Measurements from ENCODE around the gene UBC. TPM values are rescaled to one million over a fixed set of nuclear protein-coding genes. Genes with fewer than 3 reads are reported as not detected.

Gene UBC
- total and polyA plus RNA-seq, 4 donors = 1,113 to 1,682 (median 1,303) TPM

GRCh38 chr12:124917135-124917840, 2.8 kb upstream of the UBC start:
- DNase-seq (peak; percentile 99 to 100 (median 100)), ATAC-seq (ENCODE audit: insufficient read depth, low FRiP score) (peak; percentile 67)
- no peaks in the 10 kb centered on the region for H3K9me3 ChIP-seq (ENCODE audit: control insufficient read depth in 4 of 4, insufficient read depth in 3 of 4, low read length in 3 of 4)
- no peak for TF ChIP-seq CTCF (IDR thresholded peaks at IDR 0.05; ENCODE audit: control extremely low read depth, extremely low read depth)
- H3K4me3 ChIP-seq = no peak overlapping the region
- peaks cover 7 to 44% (median 21%) of the 10 kb centered on the region in 5 donors for H3K4me1 ChIP-seq (ENCODE audit: control insufficient read depth in 5 of 5, insufficient read depth in 5 of 5, low read length in 5 of 5)
- 0% methylated on average over 19 of the region's 19 CpGs for WGBS, 2 donors
- peak overlapping the region; percentile 99 for H3K27ac ChIP-seq (ENCODE audit: low read depth in 1 of 2, low read length in 1 of 2)
- peak overlapping the region in 1 of 2 donors; percentile 90 for H3K9ac ChIP-seq (ENCODE audit: insufficient read depth in 1 of 2, low read length in 2 of 2)
- no peaks in the 10 kb centered on the region for H3K27me3 ChIP-seq (ENCODE audit: control insufficient read depth in 3 of 3, insufficient read depth in 3 of 3, low read length in 2 of 3)
- peaks cover 0 to 15% (median 7%) of the 10 kb centered on the region in 4 donors for H3K36me3 ChIP-seq (ENCODE audit: control insufficient read depth in 4 of 4, insufficient read depth in 4 of 4, low read length in 4 of 4)

DNA sequence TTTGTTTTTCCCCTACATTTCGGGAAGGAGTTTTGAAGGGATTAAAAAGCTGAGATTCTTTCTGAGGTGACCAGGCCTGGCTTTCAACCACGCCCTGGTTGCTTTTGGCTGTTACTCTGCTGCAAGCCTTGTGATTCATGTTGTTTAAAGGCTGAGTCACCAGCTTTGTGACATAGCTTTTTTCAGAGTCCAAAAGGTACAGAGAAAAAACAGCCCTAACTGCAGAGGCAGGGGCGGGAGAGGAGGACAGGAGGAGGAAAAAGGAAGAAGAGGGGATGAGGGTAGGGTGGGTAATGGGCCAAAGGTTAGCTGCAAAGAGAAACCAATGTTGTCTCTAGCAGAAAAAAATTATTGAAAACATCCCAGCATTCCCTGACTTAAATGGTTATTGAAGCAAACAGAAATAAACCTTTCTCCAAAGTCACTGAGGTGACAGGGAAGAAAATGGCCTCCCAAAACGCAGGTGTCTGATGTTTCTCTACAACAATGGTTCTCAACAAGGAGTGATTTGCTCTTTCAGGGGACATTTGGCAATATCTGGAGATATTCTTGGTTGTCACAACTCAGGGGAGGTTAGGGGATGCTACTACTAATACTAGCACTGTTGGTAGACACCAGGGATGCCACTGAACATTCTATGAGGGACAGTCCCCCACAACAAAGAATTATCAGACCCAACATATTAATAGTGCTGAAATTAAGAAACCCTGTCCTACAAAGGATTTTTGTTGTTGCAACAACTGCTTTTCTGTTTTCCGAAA, 2.1 kb upstream of the UBC start:
- 11 to 19% methylated on average over 5 of the region's 5 CpGs for WGBS, 2 donors

More for the DNA sequence above, 2.1 kb upstream of the UBC start:
- Histone ChIP-seq H3K27ac (ENCODE audit: low read depth in 1 of 2, low read length in 1 of 2) (peak overlapping the region; percentile 99), H3K27me3 (ENCODE audit: control insufficient read depth in 3 of 3, insufficient read depth in 3 of 3, low read length in 2 of 3) (no peaks in the 10 kb centered on the region), H3K36me3 (ENCODE audit: control insufficient read depth in 4 of 4, insufficient read depth in 4 of 4, low read length in 4 of 4) (peaks cover under 1 to 17% (median 8%) of the 10 kb centered on the region in 4 donors), H3K4me1 (ENCODE audit: control insufficient read depth in 5 of 5, insufficient read depth in 5 of 5, low read length in 5 of 5) (peaks cover 7 to 42% (median 21%) of the 10 kb centered on the region in 5 donors), H3K9ac (ENCODE audit: insufficient read depth in 1 of 2, low read length in 2 of 2) (peak overlapping the region in 1 of 2 donors; percentile 81), H3K9me3 (ENCODE audit: control insufficient read depth in 4 of 4, insufficient read depth in 3 of 4, low read length in 3 of 4) (no peaks in the 10 kb centered on the region), H3K4me3 (peak overlapping the region; percentile 11)
- TF ChIP-seq CTCF (IDR thresholded peaks at IDR 0.05; ENCODE audit: control extremely low read depth, extremely low read depth) = no peak
- DNase-seq = peak in 2 of 3 donors; percentile 45 to 46
- ATAC-seq (ENCODE audit: insufficient read depth, low FRiP score) = peak; percentile 4

Data from lung (tissue), 12 donors.